WTC11 (cell line): ENCODE results near the gene EHD4.

Experiments
- RELA ChIP-seq: sonication (generic); formaldehyde crosslinking; IDR thresholded peaks from 2 replicates; pipeline ENCODE4 v1.8.1; 2022; ENCODE audit warnings: missing genetic modification reagents, mild to moderate bottlenecking, borderline replicate concordance
- ZNF423 ChIP-seq: fragments of 250-450 bp; sonication (Bioruptor Pico); IDR thresholded peaks from 2 replicates; pipeline ENCODE4 v2.1.2; 2022; ENCODE audit warnings: mild to moderate bottlenecking, moderate library complexity
- TF ChIP-seq, protein P1 (sequence below): fragments of 200-600 bp; IDR thresholded peaks from 2 replicates; pipeline ENCODE4 v1.8.0; 2022; ENCODE audit warnings: antibody characterized with exemption
- TF ChIP-seq, protein P2 (sequence below): sonication (generic); formaldehyde crosslinking; IDR thresholded peaks from 2 replicates; pipeline ENCODE4 v1.8.0; 2023; ENCODE audit warnings: missing genetic modification reagents
- TF ChIP-seq, protein P3 (sequence below): sonication (generic); formaldehyde crosslinking; IDR thresholded peaks from 2 replicates; pipeline ENCODE4 v1.8.0; 2022; ENCODE audit warnings: mild to moderate bottlenecking, missing genetic modification reagents

DNA sequence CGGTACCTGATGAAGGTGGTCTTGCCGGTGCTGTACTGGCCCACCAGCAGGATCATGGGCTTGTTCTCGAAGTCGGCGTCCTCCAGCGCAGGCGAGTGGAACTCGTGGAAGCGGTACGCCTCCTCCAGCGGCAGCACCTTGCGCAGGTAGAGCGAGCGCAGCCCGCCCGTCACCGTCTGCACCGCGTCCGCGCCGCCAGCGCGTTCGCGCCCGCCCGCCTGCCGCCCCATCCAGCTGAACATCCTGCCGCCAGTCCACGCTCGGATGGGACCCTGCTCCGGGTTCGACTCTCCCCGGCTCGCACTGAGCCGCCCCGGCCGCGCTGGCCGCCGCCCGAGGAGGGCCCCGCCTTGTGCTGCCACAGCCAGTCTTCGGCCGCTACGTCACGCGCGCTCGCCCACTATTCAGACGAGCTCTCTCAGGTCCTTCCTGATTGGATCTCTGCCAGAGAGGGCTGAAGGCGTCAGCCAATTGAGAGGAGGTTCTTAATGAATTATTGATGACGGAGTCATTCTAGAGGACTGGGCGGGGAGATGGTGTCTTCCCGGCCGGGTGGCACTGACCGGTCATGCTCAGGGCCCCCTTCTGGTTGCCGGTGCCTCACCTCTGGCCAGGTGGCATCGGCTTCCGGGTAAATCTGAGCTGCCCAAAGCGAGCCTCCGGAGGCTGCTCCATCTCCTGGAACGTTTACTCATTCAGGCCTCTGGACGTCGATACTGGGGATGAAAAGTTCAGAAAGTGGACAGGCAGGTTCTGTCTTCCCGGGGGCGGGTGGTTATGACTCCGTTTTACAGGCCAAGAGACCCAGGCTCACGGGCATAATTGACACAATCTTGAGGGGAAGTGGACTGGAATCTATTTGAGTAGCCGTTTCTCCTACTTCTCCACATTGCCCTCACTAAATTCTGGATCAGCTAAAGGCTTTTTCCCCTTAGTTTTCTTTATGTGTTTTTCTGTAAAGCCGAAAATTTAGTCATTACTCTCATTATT, at the start of gene EHD4:
- TF ChIP-seq RELA (CRISPR knock-in tag) (0 out of 2 replicates have a peak, but pooled peaks have one; percentile 18), ZNF423 (CRISPR knock-in tag) (no peak)
- TF ChIP-seq, protein P1, sequence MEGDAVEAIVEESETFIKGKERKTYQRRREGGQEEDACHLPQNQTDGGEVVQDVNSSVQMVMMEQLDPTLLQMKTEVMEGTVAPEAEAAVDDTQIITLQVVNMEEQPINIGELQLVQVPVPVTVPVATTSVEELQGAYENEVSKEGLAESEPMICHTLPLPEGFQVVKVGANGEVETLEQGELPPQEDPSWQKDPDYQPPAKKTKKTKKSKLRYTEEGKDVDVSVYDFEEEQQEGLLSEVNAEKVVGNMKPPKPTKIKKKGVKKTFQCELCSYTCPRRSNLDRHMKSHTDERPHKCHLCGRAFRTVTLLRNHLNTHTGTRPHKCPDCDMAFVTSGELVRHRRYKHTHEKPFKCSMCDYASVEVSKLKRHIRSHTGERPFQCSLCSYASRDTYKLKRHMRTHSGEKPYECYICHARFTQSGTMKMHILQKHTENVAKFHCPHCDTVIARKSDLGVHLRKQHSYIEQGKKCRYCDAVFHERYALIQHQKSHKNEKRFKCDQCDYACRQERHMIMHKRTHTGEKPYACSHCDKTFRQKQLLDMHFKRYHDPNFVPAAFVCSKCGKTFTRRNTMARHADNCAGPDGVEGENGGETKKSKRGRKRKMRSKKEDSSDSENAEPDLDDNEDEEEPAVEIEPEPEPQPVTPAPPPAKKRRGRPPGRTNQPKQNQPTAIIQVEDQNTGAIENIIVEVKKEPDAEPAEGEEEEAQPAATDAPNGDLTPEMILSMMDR = no peak
- TF ChIP-seq, protein P2, sequence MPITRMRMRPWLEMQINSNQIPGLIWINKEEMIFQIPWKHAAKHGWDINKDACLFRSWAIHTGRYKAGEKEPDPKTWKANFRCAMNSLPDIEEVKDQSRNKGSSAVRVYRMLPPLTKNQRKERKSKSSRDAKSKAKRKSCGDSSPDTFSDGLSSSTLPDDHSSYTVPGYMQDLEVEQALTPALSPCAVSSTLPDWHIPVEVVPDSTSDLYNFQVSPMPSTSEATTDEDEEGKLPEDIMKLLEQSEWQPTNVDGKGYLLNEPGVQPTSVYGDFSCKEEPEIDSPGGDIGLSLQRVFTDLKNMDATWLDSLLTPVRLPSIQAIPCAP = no peak
- TF ChIP-seq, protein P3, sequence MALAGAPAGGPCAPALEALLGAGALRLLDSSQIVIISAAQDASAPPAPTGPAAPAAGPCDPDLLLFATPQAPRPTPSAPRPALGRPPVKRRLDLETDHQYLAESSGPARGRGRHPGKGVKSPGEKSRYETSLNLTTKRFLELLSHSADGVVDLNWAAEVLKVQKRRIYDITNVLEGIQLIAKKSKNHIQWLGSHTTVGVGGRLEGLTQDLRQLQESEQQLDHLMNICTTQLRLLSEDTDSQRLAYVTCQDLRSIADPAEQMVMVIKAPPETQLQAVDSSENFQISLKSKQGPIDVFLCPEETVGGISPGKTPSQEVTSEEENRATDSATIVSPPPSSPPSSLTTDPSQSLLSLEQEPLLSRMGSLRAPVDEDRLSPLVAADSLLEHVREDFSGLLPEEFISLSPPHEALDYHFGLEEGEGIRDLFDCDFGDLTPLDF = no peak
